Stimulated activated CD8-positive, alpha-beta memory T cell treated with anti-CD3 and anti-CD28 coated beads, Interleukin-7, amount 100 ng/mL, for 1 hour (primary cell): ENCODE data around the gene GZMA.
"Not testable (repeated sequence)": the region's sequence is repeated elsewhere in the genome, so short reads cannot be mapped to it uniquely, and the experiment has no call there.

Experiments
- DNase-seq, 2 donors: peaks; one replicate each; pipeline ENCODE4 v3.0.0-alpha.2; 2020; ENCODE audit warnings: low read depth in 2 of 2

The GZMA gene

DNA sequence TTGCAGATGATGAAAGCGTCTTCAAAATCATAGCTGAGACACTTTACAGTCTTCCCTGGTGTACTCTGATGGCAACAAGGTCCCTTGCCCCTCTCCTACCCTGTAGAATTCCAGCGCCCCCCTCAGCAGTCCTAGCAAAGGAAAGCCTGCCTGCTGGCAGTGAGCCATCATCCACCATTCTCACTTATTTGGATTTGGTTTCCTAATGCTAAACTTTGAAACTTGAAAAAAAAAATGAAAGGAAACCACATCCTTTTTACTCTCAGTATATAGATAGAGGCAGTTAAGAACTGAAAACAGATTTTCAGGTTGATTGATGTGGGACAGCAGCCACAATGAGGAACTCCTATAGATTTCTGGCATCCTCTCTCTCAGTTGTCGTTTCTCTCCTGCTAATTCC, at the start of gene GZMA:
Gene GZMA, plus strand, starts transcription at position 299 of the 400 bp plus-strand sequence. Its CDS starts 37 bp downstream, at position 336.
- no peak for DNase-seq

DNA sequence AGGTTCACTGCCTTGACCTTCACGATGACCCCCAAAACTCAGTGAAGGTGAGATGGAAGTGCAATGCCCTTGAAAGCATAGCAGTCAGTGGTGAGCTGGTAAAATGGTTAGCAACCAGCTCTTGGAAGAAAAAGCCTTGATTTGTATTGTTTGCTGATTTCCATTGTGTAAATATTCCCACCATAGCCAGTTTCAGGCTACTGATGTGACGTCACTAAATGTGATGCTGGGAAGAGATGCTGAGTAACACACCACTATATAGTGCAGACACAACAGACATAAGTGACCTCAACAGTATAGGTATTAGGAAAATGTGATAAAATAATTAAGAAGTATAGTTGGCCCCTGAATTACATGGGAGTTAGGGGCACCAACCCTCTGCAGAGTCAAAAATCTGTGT, 47.3 kb upstream of the GZMA start:
- no peak for DNase-seq

DNA sequence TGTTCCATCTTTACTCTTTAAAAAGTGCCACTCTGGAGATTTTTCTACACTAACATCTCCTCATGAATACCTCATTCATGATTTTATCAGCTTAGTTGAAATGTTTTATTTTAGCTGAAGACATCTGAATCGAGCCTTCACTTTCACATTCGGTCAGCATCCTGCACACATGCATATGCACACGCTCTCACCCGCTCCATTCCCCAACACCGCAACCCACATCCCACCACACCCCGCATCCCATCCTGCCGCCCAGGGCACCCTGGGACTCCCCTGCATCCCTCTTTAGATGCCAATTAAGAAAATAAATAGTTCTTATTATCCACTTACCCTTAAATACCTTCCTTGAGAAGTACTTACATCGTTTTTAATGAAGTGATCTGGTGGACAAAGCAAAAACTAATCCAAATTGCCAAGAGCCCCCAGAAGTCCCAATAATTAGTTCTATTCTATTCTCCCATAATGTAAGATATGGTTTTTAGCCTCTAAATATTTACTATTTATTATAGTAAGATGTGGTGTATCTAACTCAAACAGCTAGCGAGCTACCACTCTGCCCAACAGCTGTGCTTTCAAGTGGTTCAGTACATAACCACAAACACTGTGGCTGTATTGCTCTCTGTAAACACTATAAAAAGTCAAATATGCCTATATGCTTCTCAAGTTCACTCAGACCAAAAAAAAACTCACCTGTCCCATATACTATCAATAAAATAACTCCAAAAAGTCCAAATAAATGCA, 40.2 kb upstream of the GZMA start:
- no peak for DNase-seq

DNA sequence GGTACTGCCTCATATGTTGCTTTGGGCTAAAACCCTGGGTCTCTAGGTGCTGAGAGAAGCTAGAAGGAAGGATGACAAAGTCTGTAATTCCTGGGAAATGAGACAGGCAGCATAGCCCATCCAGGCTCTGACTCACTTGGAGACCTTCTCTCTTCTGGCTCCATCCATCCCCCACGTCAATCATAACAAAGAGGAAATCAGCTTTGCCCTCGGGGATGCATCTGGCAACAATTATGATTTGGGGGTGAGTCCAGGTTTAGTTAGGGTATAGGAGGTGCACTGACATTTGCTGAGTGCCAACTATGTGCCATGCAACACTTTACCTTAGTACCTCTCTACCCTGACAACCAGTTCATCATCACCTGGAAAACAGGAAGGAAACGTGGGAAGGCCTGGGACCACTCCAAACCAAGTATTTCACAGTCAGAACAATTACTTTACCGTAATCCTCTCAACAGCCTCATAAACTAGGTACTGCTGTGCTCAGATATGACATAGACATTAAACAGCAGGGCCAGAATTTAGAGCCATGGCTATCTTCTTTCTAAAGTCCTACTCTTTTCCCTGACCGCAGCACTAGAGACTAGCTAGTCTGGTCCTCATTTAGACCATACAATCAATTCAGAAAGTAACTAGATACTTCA, 39.1 kb upstream of the GZMA start:
- DNase-seq = no peak

DNA sequence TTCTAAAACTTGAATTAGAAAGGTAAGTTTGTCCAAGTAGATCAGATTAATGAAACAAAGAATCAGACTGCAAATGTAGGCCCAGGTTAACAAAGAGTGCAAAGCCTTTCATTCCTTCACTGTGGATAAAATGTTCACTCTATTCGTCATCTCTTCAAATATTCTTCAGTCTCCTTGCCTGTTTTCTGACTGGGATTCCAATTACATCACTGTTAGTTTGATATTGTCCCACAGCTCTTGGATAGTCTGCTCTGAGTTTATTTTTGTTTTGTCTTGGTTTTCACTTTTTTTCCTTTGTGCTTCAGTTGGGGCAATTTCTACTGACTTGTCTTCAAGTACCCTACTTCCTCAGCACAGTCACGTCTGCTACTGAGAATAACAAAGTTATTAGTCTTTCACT, 38.5 kb upstream of the GZMA start:
- no peak for DNase-seq

DNA sequence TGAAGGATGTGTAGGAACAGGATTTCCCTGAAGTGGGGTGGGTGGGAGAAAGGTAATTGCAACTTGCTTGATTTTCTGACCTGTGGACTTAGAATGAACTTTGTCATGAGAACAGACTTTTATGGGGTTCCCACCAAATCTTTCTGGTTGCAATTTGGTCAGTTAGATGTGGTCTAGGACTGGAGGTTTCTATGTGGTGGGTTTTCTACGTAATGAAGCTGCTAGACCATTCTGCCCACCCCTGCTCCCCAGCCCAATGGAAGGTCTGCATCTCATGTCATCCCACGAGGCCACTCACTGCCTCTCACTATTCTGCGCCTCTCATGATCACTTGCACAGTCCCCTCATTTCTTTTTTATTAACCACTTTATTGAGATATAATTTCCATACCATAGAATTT, 37.9 kb upstream of the GZMA start:
- no peak for DNase-seq

DNA sequence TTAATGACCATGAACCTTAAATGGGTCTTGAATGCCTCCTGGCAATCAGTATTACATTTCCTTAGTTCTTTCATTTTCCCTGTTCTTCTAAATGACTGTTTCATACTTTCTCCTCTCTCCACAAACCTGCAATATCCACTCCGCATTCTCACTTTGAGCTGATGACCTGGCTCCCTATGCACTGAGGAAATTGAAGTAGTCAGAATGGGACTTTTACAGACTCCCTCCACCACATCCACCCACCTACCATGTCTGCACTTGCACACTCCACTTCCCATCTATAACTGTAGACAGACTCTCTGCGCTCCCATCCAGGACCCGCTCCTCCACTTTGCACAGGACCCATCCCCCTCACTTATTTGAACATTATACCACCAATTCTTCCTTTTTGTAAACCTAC, 36.2 kb upstream of the GZMA start:
- DNase-seq = no peak

DNA sequence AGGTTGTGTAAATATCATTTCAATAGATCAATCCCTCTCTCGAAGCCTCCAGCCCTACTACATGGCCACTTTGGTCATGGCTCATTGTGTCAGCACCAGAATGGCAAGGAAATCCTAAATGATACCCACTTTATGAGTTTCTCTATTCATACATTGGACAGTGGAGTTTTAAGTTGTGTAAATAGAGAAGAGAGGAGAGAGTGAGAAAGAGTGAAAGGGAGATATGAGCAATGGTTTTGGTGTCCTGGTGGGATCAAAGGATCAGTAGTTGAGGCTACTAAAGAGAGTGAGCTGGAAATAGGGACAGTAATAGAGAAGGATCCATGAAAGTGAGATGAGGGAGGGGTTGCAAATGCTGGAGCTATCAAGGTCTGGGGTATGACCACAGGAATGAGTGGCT, 31.5 kb upstream of the GZMA start:
- no peak for DNase-seq

DNA sequence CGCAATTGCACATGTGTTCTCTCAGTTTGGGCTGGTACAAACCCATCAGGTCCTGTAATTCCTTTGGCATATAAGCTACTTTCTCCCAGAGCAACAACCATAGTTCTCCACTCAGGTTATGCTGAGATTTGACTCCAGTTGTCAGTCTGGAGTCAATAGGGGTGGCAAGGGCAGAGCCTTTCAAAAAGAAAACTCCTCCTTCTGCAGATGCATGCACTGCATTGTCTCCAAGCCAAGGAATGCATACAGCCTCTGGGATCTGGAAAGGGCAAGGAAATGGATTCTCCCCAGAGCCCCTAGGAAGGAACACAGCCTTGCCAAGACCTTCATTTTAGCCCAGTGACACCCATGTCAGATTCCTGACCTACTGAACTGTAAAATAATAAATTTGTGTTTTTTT, 31.0 kb upstream of the GZMA start:
- DNase-seq = no peak

DNA sequence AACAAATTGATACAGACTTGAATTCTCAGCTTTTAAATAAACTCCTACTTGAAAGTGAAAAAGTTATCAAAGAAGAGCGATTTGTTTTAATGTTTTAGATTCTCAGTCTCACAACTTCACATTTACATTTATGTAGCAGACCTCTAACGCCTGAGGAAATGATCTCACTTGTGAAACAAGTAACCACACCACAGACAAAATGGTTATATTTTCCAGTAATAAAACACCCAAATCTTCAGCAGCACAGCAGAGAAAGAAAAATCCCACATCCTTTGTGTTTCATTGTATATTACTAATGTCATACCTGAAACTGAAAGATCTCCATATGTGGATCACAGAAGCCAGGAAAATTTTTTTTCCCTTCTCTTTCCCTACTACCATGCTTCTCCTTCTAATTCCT, 29.8 kb upstream of the GZMA start:
- DNase-seq = no peak

DNA sequence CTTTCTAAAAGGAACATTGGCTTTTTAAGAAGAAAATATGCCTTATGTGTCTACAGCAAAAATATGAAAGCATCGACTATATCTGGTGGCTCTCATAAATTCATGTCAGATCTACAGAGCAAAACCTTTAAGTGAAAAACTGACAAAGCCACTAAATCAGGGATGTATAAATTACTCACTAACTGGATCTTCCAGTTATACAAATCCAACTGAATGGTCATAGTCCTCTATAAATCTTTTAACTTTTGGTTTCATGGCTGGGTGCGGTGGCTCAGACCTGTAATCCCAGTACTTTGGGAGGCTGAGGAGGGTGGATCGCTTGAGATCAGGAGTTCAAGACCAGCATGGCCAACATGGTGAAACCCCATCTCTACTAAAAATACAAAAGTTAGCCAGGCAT, 29.2 kb upstream of the GZMA start:
- DNase-seq = no peak

DNA sequence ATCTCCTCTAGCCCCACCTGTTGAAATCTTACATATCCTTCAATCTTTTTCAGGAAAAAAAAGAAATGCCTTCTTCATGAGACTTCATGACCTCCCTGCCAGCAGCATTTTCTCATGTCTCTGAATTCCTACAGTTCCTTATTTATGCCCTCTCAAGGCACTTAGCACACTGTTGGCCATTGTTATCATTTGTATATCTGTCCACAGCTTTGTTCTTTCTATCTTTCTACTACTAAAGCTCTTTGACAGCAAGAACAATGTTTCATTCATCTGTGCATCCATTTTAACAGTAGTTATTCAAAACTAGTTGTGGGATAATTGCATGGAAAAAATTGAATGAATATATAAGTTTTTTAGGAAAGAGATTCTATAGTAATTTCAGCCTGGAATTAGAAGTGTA, 20.9 kb upstream of the GZMA start:
- no peak for DNase-seq

DNA sequence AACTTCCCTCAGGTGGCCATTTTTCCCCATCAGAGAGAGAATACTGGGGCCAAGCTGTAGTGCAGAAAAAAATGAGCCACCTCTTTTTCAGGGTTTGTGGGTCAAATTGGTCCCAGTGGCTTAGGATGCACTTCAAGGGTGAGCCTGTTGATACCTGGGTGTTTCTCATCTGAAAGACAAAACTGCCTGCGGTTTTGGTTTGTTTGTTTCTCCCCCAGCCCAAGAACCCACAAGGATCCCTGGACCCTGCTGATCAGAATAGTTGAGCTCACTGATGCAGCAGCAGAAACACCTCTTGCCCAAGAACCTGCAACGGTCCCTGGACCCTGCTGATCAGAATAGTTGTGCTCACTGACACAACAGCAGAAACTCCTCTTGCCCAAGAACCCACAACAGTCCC, 13.1 kb upstream of the GZMA start:
- not testable (repeated sequence) for DNase-seq

DNA sequence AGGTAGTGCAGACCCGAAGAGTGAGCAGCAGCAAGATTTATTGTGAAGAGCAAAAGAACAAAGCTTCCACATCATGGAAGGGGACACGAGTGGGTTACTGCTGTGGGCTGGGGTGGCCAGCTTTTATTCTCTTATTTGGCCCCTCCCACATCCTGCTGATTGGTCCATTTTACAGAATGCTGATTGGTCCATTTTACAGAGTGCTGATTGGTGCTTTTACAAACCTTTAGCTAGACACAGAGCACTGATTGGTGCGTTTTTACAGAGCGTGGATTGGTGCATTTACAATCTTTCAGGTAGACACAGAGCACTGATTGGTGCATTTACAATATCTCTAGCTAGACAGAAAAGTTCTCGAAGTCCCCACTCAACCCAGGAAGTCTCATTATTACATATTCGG, 11.4 kb upstream of the GZMA start:
- not testable (repeated sequence) for DNase-seq

DNA sequence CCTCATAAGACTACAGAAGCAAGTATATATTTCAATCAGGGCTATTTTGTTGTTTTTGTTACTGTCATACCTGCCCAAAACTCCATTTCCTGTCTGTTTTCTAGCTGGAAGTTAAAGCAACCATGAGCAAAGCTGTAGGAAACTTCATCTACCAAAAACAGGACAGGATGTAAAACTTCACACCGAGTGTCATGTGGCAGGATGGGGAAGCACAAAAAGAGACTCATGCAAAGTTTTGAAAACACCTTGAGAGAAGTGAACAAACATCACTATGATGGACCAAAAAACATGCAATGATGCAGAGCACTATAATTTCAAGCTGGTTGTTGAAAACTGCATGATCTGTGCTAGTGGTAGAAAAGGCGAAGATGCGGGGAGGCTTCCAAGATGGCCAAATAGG, 6.3 kb upstream of the GZMA start:
- no peak for DNase-seq

DNA sequence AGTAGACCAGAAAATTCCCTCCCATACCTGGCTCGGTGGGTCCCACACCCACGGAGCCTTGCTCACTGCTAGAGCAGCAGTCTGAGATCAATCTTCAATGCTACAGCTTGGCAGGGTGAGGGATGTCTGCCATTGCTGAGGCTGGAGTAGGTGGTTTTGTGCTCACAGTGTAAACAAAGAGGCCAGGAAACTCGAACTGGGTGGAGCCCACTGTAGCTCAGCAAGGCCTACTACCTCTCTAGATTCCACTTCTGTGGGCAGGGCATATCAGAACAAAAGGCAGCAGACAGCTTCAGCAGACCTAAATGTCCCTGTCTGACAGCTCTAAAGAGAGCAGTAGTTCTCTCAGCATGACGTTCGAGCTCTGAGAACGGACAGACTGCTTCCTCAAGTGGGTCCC, 5.6 kb upstream of the GZMA start:
- no peak for DNase-seq

DNA sequence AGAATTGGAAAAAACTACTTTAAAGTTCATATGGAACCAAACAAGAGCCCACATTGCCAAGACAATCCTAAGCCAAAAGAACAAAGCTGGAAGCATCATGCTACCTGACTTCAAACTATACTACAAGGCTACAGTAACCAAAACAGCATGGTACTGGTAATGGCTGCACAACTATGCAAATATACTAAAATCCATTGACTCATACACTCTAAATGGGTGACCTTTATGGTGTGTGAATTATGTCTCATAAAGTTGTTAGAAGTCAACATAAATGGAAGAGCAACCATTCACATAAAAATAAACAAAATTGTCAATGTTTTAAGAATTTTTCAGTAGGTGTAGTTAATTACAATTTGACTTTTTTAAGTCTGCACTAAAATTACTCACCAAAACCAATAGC, 1.3 kb upstream of the GZMA start:
- DNase-seq = not testable (repeated sequence)

DNA sequence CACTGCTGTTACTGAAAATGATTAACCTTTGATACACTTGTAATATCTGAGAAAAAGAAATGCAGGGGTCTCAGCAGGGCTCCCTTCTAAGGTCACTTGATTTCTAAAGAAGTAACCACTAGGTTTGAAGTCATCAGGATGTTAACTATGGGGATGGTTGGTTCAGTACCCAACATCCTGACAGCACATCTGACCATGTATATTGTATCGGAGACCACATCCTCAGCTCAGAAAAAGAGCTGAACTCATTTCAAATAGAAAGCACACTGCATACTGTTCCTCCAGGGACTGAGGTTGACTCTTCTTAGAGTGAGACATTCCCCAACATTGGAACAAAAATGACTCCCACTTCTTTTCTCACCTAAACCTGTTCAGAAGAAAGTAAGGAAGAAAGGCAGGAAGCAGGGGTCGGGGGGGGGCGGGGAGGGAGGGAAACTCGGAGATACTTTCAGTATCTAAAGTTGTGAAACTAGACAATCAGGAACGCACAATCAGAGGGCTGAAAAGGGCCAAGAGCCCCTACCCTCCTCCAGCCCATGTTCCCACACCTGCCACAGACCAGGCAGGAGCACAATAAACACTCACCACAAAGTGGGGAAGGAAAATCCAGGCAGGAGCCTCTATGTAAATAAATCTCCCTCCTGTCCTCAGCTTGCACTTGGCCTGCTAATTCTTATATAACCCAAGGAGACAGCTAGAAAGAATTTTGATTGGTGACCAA, 730 bp upstream of the GZMA start:
- no peak for DNase-seq

DNA sequence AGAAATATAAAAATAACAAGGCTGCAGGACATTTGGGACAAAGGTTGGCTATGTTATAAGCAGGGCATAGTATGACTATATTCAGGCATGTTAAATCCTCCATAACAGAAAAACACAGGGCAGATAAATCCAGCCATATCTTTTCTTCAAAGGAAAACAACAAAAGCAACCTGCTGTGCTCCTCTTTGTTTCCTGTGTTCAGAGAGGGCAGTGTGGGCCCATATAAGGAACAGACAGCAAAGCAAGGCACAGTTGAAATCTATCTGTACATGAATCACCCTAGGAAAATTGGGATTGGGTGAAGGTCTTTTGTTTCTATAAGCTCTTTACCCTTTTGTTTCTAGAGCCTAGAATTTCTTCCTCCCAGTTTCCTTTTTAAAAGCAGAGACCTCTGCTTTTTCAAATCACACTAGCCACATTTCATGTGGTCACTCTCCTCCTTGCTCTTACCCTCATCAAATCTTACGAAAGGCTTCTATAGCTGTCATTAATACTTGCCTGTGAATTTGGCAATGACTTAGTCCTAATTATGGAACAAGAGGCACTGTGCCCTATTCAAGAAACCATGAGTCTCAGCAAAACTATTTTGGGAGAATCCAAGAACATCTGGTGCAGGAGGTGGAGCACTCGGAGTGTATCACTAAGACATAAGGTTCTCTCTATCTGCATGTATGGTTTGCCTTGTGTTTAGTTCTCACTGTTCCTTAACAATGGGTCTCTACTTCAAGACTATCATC, 1.8 kb downstream of the GZMA start:
- DNase-seq = no peak

DNA sequence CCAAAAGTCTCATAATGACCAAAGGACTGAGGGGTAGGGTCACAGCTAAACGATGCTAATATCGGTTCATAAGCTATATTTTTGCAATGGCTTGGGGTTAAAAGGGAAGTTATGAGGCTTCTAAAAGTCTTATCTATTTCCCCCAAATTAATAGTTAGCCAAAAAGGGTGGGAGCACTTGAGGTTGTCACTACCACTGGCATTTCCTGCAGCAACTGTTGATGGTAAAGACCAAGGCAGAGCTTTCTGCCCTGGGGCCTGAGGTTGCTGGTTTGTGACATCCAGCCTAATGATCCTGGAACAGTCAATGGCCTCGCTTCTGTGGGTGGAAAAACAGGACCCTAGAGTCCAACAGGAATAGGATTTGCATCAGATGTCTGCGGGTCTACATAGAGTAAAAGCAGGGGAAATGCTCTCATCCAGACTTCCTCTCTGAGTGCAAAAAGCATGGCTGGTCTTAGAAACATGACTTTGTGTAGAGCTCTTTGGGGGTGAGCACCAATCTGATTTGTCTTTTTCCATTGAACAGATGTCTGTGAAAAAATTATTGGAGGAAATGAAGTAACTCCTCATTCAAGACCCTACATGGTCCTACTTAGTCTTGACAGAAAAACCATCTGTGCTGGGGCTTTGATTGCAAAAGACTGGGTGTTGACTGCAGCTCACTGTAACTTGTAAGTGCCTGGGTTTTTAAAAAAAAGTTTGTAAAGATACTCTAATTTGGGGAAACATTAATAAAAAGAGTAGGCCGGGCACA, 2.7 kb downstream of the GZMA start:
- no peak for DNase-seq

DNA sequence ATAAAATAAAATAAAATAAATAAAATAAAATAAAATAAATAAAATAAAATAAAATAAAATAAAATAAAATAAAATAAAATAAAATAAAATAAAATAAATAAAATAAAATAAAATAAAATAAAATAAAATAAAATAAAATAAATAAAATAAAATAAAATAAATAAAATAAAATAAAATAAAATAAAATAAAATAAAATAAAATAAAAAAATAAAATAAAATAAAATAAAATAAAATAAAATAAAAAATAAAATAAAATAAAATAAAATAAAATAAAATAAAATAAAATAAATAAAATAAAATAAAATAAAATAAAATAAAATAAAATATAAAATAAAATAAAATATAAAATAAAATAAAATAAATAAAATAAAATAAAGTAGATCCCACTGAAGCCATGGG, 3.5 kb downstream of the GZMA start:
- DNase-seq = not testable (repeated sequence)

DNA sequence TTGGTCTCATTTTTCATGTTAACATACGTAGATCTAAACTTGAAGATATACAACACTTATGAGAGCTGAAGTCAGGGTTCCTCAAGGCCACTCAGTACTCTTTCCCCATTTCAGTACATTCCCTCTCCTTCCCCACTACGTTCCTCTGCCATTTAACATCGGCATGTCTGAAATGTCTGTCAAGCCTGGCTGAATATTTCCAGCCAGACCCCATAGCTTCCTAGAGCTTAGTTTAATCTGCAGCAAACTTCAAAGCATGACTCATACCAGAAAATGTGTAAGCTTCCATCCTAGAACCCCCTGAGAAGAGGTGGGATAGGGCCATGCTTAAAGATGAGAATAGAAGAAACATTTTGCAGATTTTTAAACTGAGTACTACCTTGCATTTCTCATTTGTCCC, 6.2 kb downstream of the GZMA start:
- DNase-seq = no peak
